ENCODE results near the gene SFXN5.

DNA sequence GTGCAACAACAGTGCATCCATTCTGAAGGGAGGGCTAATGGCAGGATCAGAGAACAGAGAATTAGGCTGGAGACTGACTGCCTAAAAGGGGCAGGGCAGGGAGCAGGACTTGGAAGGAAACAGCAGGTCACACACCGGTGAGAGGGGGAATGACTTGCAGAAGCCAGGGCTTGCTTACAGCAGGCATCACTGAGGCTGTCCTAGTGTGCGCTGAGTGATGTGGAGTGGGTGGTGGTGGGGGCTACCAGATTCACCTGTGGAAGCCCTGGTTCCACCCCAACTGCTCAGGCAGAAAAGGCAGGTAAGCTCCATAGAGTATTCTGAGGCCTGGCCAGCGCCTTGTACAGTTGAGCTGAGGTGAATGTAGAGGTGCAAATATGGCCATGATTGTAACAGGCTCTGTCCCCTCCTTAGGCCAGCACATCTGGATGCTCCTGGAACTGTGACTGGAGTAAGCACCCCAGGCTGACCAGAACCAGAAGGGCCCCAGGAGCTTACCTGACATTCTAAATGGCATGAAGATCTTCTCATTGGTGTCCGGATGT lies 49.4 kb downstream of the SFXN5 start:
- TF ChIP-seq EZH2 (IDR thresholded peaks at IDR 0.05; ENCODE audit: insufficient read depth, poor library complexity, severe bottlenecking) (no peak), EZH2phosphoT487 (IDR thresholded peaks at IDR 0.05; ENCODE audit: insufficient read depth, low read depth) (no peak)
